GM23248 (cell line): ENCODE results near the gene TOR1B.

ENCODE experiments used
- EZH2 ChIP-seq: fragments of 200-600 bp; sonication (generic); IDR thresholded peaks from 2 replicates; pipeline ENCODE4 v1.6.1; 2018; ENCODE audit warnings: antibody characterized with exemption, mild to moderate bottlenecking; ENCODE audit not compliant: insufficient read depth, poor library complexity, severe bottlenecking
- EZH2phosphoT487 ChIP-seq: fragments of 200-600 bp; sonication (generic); IDR thresholded peaks from 2 replicates; pipeline ENCODE4 v1.6.1; 2018; ENCODE audit warnings: antibody characterized with exemption, moderate library complexity, mild to moderate bottlenecking, low read depth; ENCODE audit not compliant: insufficient read depth

DNA sequence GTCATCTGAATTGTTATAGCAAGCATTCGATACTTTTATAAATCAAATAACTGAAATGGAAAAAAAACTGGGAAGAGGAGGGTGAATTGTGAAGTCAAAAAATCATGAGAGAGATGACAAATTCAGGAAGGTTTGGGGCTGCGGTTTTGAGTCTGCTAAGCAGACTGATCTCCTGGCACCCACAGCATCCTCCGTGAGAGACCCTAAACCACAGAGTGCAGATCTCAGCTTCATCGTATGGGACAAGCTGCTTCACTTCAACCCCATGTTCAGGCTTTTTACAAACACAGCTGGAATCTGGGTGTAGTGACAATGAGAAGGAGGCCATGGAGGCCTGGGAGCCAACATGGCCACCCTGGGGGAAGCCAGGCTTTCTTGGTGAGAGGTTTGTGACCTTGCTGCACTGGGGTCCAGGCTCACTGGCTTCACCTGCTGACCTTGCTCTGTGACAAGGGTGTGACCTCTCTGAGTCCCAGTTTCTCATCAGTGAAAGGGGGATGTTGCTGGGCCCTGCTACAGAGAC lies 51.7 kb downstream of the TOR1B start:
- TF ChIP-seq EZH2 (no peak), EZH2phosphoT487 (no peak)
